Measurements from ENCODE around the gene CSNK1G2. TPM values are rescaled to one million over a fixed set of nuclear protein-coding genes. Genes with fewer than 3 reads are reported as not detected.
"Not testable (repeated sequence)": the region's sequence is repeated elsewhere in the genome, so short reads cannot be mapped to it uniquely, and the experiment has no call there.

The CSNK1G2 gene
- total RNA-seq, 4 donors from 2014 or later: 54.5 to 250 (median 103) TPM

DNA sequence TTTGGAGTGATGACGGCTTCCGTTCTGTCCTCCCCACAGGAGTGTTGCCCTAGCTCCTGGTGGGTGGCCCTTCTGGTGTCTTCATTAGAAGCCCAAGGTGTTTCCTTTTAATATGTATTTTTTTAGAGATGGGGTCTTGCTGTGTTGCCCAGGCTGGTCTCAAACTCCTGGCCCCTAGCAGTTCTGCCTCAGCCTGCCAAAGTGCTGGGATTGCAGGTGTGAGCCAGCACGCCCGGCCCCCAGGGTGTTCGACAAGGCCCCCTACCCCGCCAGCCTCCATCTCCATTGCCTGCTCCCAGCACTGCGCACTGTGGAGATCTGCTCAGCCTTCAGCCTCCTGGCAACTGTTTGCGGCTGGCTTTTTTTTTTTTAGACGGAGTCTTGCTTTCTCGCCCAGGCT, 43.4 kb downstream of the CSNK1G2 start:
- no peaks in the 10 kb centered on the region for H3K9me3 ChIP-seq
- no peaks in the 10 kb centered on the region for H3K27me3 ChIP-seq
- no peak overlapping the region for H3K4me3 ChIP-seq
- DNase-seq: no peak
- no peak overlapping the region for H3K27ac ChIP-seq
- peaks cover 0 to 86% (median 0%) of the 10 kb centered on the region in 3 donors for H3K36me3 ChIP-seq
- TF ChIP-seq, protein P1, sequence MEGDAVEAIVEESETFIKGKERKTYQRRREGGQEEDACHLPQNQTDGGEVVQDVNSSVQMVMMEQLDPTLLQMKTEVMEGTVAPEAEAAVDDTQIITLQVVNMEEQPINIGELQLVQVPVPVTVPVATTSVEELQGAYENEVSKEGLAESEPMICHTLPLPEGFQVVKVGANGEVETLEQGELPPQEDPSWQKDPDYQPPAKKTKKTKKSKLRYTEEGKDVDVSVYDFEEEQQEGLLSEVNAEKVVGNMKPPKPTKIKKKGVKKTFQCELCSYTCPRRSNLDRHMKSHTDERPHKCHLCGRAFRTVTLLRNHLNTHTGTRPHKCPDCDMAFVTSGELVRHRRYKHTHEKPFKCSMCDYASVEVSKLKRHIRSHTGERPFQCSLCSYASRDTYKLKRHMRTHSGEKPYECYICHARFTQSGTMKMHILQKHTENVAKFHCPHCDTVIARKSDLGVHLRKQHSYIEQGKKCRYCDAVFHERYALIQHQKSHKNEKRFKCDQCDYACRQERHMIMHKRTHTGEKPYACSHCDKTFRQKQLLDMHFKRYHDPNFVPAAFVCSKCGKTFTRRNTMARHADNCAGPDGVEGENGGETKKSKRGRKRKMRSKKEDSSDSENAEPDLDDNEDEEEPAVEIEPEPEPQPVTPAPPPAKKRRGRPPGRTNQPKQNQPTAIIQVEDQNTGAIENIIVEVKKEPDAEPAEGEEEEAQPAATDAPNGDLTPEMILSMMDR (IDR thresholded peaks at IDR 0.05): no peak
- TF ChIP-seq POLR2A (IDR thresholded peaks at IDR 0.05): no peak
- H3K4me1 ChIP-seq: no peaks in the 10 kb centered on the region

DNA sequence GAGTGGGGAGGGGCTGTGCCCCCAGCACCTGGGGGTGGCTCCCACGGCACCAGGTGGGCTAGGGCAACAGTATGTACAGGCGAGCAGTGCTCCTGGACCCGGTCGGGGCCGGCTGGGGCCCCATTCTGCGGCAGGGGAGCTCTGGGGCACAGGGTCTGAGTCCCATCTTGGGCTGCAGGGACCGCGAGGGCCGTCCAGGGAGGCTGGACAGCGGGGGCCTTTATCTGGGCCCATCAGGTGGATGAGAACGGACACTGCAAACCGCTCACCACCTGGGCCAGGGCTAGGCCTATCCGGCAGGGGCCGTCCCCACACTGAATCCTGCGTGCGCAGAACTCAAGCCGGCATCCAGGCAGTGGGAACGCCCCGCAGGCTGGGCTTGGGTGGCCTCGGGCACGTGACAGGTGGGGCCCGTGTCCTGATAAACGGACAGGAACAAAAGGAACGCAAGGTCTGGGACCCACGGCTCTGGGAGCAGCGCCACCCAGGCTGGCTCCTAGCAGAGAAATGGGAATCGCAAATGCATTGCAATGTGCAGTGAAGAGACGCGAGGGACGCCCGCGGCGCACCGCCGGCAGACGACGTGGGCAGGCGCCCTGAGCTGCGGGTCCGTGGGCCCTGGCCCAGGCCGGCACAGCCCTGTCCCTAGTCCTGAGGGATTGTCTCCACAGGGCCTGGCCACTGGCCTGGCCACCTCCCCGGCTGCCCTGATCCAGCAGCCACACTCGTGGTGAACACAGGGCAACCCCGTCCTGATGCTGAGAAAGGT, 44.8 kb downstream of the CSNK1G2 start:
- Histone ChIP-seq H3K4me1 (no peaks in the 10 kb centered on the region), H3K9me3 (no peaks in the 10 kb centered on the region), H3K27ac (no peak overlapping the region), H3K36me3 (peaks cover 0 to 86% (median 0%) of the 10 kb centered on the region in 3 donors), H3K27me3 (no peaks in the 10 kb centered on the region), H3K4me3 (no peak overlapping the region)
- TF ChIP-seq, protein P1 (IDR thresholded peaks at IDR 0.05): no peak
- TF ChIP-seq POLR2A (IDR thresholded peaks at IDR 0.05): no peak
- no peak for DNase-seq

DNA sequence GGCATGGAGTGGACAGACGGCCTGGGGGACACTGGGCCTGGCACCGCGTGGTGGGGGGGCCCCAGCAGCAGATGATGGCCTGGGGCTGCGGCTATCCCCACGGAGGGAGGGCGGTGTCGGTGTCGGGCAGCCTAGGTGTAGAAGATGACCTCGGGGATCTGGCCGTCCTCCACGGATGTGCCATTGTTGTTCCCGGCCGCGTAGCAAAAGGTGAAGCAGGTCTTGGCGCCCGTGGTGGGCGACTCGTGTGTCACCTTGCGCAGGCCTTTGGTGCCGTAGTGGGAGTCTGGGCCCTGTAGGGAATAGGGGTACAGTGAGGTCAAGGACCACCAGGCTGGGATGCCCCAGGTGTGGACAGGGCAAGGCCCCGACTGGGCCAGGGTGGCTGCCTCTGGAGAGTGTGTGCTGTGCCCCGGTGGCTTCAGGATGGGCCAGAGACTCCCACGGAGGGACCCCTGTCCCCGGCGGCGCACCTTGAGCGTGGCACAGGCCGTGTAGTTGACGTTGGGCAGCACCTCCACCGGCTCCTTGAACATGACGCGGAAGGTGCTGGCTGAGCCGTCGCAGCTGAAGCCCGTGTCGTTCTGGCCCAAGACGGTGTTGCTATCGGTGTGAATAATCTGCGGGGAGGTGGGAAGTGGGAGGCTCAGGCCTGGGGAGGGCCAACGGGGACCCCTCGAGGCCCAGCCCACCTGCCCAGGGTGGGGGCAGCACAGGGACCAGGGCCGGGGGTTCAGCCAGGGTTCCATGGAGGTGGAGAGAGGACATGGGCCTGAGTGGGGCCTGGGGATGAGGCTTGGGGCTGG, 45.6 kb downstream of the CSNK1G2 start:
- Histone ChIP-seq H3K4me3 (no peak overlapping the region), H3K9me3 (no peaks in the 10 kb centered on the region), H3K27ac (no peak overlapping the region), H3K36me3 (peaks cover 0 to 86% (median 0%) of the 10 kb centered on the region in 3 donors), H3K4me1 (no peaks in the 10 kb centered on the region), H3K27me3 (no peaks in the 10 kb centered on the region)
- no peak for DNase-seq
- TF ChIP-seq POLR2A (IDR thresholded peaks at IDR 0.05): no peak
- TF ChIP-seq, protein P1 (IDR thresholded peaks at IDR 0.05): no peak

DNA sequence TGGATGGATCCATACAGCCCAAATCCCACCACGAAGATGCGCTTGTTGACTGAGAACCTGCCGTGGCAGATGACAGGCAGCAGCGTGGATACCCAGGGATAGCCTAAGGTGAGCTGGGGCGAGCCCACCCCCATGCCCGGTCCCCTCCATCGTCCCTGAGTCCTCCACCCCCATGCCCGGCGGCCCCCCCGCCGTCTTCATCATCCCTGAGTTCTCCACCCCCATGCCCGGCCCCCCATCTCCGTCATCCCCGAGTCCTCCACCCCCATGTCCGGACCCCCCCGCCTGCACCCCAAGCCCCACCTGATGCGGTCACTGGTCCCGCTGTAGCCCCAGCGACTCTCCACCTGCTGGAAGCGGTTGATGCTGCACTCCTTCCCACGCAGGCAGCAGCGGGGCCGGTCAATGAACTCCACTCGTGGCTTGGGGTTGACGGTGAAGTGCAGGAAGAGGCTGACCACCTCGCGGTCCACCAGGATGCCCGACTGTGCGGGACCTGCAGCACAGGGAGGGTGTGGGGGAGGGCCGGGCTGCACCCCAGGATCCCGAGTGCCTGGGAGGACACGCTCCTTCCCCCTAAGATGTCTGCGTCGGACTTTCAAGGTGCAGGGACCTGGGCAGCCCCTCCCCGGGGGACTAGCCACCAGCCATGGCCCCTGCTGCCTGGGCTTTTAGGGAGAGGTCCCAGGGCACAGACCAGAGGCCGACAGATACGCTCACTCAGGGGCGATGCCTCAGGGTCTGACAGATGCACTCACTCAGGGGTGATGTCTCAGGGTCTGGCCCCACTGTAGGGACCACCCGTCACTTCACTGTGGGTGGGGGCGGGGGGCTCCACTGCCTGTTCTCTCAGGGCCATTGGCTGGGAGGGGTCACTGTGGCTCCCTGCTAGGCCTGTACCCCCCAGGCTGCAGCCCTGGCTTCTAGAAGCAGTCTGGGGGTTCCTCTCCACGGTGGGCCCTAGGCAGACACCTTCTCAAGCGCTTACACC, 46.5 kb downstream of the CSNK1G2 start:
- TF ChIP-seq, protein P1 (IDR thresholded peaks at IDR 0.05): no peak
- TF ChIP-seq POLR2A (IDR thresholded peaks at IDR 0.05): no peak
- Histone ChIP-seq H3K36me3 (peaks cover 0 to 86% (median 0%) of the 10 kb centered on the region in 3 donors), H3K9me3 (no peaks in the 10 kb centered on the region)

DNA sequence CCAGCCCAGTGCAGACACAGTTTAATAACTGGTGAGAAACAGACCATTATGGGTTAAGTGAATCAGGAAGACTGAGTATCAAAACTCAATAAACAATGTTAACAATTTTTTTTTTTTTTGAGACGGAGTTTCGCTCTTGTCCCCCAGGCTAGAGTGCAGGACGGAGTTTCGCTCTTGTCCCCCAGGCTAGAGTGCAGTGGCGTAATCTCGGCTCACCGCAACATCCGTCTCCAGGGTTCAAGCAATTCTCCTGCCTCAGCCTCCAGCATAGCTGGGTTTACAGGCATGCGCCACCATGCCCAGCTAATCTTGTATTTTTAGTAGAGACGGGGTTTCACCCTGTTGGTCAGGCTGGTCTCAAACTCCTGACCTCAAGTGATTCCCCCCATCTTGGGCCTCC, 47.5 kb downstream of the CSNK1G2 start:
- H3K4me3 ChIP-seq, DNase-seq, H3K4me1 ChIP-seq, H3K9me3 ChIP-seq, H3K27ac ChIP-seq, H3K27me3 ChIP-seq: not testable (repeated sequence)
- H3K36me3 ChIP-seq: peaks cover 0 to 91% (median 0%) of the 10 kb centered on the region in 3 donors

More for the DNA sequence above, 46.5 kb downstream of the CSNK1G2 start:
- DNase-seq: no peak
- Histone ChIP-seq H3K4me1 (no peaks in the 10 kb centered on the region), H3K27ac (no peak overlapping the region), H3K27me3 (no peaks in the 10 kb centered on the region), H3K4me3 (no peak overlapping the region)

All from Peyer's patch (tissue), 4 donors.